ENCODE data around the gene NDFIP1.
"Not testable (repeated sequence)": the region's sequence is repeated elsewhere in the genome, so short reads cannot be mapped to it uniquely, and the experiment has no call there.

The NDFIP1 gene

GRCh38 chr5:142108432-142109330 is at the start of gene NDFIP1:
Gene NDFIP1 (plus strand): TSS chr5:142108779. CDS start chr5:142108975, 196 bp downstream.
- DNase-seq = peak; percentile 89

GRCh38 chr5:142059304-142059940 is 49.2 kb upstream of the NDFIP1 start:
- DNase-seq = no peak

GRCh38 chr5:142063376-142063775 is 45.2 kb upstream of the NDFIP1 start:
- no peak for DNase-seq

- peak; percentile 54 for DNase-seq
These were observed 44.7 kb upstream of the NDFIP1 start for GRCh38 chr5:142063878-142064331.

- DNase-seq = no peak
These were observed 43.3 kb upstream of the NDFIP1 start for GRCh38 chr5:142065273-142065672.

- no peak for DNase-seq
These were observed 38.8 kb upstream of the NDFIP1 start for GRCh38 chr5:142069606-142070399.

- DNase-seq = no peak
These were observed 37.8 kb upstream of the NDFIP1 start for GRCh38 chr5:142070734-142071133.

GRCh38 chr5:142072488-142072887 is 36.1 kb upstream of the NDFIP1 start:
- no peak for DNase-seq

- DNase-seq = no peak
These were observed 35.1 kb upstream of the NDFIP1 start for GRCh38 chr5:142073362-142073988.

- DNase-seq = no peak
These were observed 34.6 kb upstream of the NDFIP1 start for GRCh38 chr5:142074006-142074405.

- no peak for DNase-seq
These were observed 30.4 kb upstream of the NDFIP1 start for GRCh38 chr5:142078221-142078620.

- DNase-seq = no peak
These were observed 29.9 kb upstream of the NDFIP1 start for GRCh38 chr5:142078706-142079105.

- no peak for DNase-seq
These were observed 29.3 kb upstream of the NDFIP1 start for GRCh38 chr5:142079306-142079721.

- DNase-seq = no peak
These were observed 28.3 kb upstream of the NDFIP1 start for GRCh38 chr5:142080248-142080647.

GRCh38 chr5:142082182-142082781 is 26.3 kb upstream of the NDFIP1 start:
- DNase-seq = no peak

- DNase-seq = no peak
These were observed 22.4 kb upstream of the NDFIP1 start for GRCh38 chr5:142086229-142086628.

- no peak for DNase-seq
These were observed 21.9 kb upstream of the NDFIP1 start for GRCh38 chr5:142086679-142087078.

- DNase-seq = peak; percentile 42
These were observed 20.5 kb upstream of the NDFIP1 start for GRCh38 chr5:142087920-142088679.

GRCh38 chr5:142088855-142089479 is 19.6 kb upstream of the NDFIP1 start:
- DNase-seq = not testable (repeated sequence)

- no peak for DNase-seq
These were observed 17.6 kb upstream of the NDFIP1 start for GRCh38 chr5:142091012-142091411.

GRCh38 chr5:142091922-142092321 is 16.7 kb upstream of the NDFIP1 start:
- DNase-seq = no peak

Measured in CD4-positive, alpha-beta T cell treated with Interleukin-17A for 4 hours (primary cell).